GM21576 (cell line): ENCODE results near the gene NFATC1.

Source experiments
- ATAC-seq: cut with Tn5 transposase; IDR thresholded peaks from one replicate; pipeline ENCODE4 v1.9.1; 2021; ENCODE audit warnings: mild to moderate bottlenecking, moderate library complexity; ENCODE audit not compliant: unreplicated experiment

NFATC1 gene

DNA sequence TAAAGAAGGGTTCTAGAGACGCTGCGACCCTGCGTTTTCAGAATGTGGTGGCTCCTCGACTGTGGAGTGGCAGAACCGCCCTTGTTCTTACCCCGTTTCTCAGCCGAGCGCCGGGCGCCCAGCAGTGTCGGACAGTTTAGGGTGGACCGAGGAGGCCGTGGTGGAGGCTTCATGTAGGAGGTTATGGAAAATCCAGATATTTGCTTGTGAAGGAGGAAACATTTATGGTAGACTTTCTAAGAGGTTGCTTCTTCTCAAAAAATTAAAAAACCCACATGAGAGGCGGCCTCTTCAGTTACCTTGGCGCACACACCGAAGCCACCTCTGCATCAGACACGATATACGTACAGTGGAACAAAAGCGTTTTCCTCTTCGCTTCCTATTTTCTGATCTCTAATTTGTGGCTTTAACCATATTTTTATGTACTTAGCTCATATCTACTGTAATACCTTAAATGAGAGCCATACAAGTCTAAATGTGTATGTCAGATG is 120.8 kb downstream of the NFATC1 start:
- no peak for ATAC-seq

DNA sequence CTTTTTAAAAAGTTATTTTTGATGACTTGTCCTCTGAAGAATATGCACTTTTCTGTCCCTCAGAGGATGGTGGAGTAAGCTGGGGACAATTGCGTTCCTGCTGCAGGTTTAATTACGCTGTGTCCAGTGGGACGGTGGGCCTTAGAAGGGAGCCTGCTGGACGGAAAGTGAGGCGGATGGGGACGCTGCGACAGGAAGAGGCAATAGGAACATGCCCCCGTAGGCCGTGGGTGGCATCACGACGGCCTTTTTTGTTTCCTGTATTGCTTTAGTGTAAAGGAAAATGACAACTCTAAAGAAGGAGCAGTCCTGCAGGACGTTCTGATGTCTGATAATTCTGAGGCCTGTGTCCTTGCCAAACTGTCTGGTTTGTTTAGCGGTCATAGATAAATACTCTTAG is 121.6 kb downstream of the NFATC1 start:
- no peak for ATAC-seq

DNA sequence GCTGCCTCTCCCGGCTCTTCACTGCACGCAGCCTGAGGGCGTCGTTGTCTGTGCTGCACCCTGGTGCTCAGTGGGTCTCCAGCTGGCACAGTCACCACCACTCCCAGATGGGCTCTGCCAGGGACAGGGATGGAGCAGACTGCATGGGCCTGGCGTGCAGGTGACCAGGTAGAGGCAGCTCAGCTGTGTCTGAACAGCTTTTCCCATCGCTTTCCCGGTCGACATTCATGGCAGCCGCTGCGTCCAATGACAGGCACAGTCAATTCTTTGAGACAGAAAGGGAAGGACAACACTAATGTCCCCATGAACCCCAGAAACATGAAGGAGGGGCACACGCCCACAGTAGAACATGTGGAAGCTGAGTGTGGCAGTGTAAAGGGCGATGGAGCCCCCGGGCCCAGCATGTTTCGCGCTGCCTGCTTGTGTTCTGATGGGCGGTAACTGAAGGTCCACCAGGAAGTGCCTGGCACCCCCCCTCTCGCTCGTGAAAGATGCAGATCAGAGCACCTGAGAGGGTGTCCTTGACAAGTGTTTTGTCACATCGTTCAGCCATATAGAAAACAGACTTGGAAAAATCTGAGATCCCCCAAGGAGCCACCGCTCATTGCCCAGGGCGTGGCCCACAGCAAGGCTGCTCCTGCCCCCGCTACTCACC is 122.4 kb downstream of the NFATC1 start:
- no peak for ATAC-seq

DNA sequence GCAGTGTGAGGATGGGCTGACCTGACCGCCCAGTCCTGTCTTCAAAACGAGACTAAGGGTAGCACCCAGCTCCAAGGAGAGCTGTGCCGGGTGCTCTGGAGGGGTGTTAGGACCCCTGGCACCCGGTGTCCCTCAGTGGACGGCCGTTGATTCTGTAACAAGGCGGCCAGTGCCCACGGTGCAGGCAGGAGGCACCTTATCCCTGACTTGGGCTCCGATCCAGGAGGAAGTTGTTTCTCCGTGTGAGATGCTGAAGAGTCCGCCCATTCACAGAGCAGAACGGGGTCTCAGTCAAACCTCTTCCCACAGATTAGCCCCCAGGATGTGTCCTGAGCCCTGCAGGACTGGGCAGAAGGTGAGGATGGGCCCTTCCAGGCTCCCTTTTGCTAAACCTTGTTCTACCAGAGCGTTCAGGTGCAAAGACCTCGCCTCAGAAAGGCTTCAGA is 123.0 kb downstream of the NFATC1 start:
- ATAC-seq = no peak

DNA sequence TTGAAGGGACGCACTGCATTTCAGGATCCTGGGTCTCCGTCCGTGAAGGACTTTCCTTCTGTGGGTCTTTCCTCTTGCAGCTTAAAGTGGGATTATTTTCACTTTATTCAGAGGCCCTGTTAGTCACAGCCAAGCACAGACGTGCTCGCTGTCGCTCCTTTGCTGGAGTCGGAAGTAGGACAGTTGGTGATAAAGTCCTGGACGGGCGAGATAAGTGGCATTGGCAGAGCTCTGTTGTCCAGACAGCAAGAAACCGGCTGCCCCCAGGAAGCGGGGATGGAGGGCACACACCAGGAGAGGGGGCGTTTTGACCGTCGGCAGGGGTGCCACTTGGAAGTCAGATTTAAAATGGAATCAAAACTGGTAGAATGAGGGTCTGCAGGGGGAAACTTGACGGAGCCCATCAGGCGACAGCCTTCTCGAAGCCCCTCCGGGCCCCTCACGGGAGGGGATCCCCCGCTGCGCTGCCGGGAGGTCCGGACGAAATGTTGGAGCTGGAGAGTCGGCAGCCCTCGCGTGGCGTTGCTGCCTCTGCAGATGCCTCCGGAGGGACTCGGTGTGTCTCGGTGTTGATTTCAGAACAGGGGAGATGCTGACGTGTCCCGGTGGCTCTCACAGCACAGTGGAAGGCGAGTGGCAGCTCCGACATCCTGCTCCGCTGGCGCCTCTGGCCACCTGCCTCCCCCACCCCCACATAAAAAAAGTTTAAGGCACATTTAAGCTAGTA is 124.2 kb downstream of the NFATC1 start:
- ATAC-seq = no peak

DNA sequence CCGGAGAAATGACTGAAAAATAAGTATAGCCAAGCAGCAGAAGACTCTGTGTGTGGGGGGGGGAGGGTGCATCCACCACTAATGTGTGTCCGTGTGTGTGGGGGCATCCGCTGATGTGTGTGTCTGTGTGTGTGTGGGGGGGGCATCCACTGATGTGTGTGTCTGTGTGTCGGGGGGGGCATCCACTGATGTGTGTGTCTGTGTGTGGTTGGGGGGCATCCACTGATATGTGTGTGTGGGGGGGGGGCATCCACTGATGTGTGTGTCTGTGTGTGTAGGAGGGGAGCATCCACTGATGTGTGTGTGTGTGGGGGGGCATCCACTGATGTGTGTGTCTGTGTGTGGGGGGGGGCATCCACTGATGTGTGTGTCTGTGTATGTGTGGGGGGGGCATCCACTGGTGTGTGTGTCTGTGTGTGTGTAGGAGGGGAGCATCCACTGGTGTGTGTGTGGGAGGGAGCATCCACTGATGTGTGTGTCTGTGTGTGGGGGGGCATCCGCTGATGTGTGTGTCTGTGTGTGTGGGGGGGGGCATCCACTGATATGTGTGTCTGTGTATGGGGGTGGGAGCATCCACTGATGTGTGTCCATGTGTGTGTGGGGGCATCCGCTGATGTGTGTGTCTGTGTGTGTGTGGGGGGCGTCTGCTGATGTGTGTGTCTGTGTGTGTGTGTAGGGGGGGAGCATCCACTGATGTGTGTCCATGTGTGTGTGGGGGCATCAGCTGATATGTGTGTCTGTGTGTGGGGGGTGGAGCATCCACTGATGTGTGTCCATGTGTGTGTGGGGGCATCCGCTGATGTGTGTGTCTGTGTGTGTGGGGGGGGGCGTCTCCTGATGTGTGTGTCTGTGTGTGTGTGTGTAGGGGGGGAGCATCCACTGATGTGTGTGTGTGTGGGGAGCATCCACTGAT is 125.0 kb downstream of the NFATC1 start:
- no peak for ATAC-seq

DNA sequence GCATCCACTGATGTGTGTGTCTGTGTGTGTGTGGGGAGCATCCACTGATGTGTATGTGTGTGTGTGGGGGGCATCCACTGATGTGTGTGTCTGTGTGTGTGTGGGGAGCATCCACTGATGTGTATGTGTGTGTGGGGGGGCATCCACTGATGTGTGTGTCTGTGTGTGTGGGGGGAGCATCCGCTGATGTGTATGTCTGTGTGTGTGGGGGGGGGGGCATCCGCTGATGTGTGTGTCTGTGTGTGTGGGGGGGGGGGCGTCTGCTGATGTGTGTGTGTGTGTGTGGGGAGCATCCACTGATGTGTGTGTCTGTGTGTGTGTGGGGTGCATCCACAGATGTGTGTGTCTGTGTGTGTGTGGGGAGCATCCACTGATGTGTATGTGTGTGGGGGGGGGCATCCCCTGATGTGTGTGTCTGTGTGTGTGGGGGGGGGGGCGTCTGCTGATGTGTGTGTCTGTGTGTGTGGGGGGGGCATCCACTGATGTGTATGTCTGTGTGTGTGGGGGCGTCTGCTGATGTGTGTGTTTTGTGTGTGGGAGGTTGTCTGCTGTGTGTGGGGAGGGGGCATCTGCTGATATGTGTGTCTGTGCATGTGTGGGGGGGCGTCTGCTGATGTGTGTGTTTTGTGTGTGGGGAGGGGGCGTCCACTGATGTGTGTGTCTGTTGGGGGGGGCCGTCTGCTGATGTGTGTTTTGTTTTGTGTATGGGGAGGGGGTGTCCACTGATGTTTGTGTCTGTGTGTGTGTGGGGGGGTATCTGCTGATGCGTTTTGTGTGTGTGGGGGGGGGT is 125.9 kb downstream of the NFATC1 start:
- ATAC-seq = no peak

DNA sequence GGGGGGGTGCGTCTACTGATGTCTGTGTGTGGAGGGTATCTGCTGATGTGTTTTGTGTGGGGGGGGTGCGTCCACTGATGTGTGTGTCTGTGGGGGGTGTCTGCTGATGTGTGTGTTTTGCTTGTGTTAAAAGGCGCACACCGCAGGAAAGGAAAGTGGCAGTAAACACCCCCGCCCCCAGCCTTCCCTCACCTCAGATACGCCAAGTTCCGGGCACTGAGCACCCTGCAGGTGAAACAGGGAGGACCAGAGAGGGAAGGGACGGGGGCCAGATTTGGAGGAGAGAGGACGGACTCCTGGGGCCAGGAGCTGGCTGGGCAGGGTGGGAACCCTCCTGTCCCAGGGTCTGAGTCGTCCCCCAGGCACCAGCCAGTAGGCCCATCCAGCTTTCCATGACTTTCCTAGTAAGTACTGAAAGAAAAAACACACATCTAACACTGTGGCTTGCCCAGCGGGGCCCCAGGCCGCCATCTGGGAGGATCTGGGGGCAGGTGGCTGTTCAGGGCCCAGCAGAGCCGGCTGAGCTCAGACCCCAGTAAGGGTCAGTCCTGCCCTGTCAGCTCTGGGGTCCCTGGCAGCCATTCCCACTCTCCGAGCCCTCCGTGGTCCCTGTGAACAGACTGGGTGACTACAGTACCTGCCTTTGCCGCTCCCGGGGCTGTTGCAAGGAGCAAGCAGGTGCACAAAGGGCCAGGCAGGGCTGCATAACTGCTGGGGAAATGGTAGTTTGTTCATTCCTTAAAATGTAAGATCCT is 126.9 kb downstream of the NFATC1 start:
- peak; percentile 13 for ATAC-seq

DNA sequence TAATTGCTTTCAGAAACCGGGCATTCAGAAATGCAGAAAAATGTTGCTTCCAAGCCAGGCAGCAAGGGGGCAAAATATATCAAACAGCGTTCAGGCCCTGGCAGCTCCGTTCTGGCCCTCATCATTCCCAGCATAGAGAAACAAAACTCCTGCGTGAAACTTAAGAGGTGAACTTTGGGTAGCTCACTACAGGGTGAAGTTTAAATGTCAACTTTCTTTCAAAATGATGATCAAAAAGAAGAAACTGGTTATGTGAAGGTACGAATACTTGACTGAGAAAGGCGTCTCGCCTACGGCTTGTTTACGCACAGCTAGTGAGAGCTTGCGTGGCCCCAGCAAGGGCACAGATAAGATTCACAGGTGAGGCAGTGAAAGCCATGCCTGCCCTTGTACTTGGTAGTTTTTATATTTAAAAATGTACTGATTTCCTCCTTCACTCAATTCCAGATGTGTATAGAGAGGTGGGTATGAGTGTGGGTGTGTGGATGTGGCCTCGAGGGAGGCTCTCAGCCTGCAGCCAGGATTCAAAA is 127.5 kb downstream of the NFATC1 start:
- peak; percentile 40 for ATAC-seq

DNA sequence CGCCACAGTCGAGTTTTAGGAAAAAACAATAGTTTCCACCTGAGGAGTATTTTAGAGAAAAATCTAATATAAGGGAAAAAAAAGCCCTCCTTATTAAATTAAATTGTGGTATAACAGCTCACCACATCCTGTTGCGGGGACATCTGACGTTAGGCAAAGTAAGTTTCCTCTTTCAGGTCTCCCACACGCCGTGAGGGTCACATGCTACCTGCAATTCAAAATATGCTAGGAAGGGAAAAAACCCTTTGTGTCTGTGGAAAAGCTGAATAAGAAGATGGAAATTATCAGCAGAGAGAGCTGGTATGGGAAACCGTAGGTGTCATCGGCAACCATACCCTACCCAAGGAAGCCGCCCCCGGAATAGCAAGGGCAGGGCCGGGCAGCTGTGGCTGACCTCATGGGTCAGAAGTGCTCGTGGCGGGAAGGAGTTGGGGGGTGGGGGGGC is 128.0 kb downstream of the NFATC1 start:
- ATAC-seq = peak; percentile 68

DNA sequence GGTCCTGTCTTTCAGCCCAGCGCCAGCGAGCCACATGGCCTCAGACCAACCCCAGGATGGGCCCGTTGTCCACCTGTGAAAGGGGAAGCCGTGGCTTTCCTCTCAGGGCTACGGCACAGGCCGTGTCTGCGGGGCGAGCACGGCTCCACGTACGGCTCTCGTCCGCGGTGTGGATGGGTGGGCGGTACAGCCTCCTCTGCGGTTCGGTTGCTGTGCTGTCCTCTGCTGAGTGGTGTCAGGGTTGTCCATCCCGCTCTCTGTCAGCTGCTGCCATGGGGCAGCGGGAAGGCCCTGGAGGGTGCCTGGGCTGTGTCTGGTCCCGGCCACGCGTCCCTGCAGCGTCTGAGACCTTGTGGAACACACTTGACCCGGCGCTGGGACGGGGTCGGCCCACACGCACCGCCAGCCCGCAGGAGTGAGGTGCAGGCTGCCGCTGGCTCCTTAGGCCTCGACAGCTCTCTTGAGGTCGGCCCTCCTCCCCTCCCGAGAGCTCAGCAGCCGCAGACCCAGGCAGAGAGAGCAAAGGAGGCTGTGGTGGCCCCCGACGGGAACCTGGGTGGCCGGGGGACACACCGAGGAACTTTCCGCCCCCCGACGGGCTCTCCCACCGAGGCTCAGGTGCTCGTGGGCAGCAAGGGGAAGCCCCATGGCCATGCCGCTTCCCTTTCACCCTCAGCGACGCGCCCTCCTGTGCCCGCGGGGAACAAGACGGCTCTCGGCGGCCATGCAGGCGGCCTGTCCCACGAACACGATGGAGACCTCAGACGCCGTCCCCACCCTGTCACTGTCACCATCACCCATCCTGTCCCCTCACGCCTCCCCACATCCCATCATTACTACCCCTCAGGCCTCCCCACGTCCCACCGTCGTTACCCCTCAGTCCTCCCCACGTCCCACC is 128.7 kb downstream of the NFATC1 start:
- ATAC-seq = peak; percentile 15

DNA sequence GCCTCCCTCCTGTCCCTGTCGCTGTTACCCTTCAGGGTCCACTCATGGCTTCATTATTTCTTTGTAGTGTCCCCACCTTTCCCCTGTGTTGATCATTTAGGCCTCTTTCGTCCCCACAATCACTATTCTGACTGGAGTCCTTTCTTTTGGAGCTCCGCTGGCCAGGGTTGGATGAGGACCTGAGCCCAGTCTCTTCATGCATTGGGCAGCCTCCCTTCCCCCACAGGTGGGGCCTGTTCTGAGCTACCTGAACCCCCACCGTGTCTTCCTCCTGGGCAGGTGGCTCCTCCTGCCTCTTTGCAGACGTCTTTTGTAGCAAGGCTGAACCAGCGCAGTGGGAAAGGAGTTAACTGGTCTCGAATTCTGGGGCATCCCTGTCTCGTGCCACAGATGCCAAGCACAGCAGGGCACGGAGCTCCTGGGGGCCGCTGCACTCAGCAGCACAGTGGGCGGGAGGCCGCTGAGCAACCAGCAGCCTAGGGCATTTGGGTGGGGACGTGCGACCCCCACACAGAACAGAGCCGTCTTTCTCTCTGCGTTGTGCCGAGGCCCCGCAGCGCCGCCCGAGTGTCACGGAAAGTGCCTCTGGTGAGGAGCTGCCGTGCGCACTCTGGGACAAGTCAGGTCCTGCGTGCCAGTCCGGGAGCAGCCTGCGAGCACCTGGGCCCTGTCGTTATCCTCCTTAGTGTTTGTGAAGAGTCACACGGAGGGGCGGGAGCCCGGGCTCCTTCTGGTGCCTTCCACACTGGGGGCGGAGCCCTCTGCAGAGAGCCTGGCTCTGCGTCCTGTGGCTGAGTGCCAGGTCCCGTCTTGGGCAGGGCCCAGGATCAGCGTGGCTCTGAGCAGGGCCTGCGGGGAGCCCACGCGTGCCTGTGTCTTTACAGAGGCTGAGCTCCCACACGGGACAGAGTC is 130.1 kb downstream of the NFATC1 start:
- ATAC-seq = no peak

DNA sequence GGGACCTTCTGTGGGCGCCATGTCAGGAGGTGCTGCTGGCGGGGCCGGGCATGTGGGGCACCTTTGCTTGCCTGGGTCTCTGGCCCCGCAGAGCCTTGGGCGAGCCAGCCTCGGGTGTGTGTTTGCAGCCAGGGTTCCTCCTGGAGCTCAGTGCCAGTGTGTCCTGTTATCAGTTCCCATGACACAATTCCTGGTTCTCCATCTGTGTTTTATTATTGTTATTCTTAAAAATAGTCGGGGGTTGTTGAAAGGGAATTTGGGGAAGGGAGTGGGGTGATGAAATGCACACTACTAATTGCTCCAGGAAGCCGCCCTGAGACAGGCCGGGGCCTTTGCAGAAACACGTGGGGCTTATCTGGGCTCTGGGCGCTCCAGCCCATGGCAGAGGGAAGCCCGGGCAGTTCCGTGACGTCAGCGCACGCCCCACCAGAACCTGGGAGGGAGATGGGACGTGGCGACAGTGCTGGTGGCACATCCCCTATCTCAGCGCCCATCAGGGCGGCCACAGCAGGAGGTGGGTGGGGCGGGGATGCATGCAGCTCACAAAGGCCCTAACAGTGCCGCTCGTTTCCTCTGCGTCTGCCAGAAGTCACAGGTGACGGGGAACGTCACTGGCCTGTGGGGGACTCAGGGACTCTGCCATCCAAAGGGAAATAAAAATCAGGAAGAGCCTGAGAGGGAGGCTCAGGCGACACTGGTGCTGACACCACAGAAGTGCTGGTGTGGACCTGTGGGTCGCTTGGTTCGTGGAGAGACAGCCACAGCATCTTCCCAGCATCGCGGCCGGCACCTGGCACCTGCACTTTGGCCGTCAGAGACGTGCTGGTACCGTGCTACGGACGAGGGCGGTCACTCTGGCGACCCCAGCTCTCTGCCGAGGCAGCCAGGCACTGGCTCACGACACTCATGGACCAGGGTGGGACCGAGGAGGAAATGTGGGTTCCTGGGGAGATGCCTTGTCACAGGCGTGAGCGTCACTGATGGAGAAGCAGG is 131.0 kb downstream of the NFATC1 start:
- ATAC-seq = no peak

DNA sequence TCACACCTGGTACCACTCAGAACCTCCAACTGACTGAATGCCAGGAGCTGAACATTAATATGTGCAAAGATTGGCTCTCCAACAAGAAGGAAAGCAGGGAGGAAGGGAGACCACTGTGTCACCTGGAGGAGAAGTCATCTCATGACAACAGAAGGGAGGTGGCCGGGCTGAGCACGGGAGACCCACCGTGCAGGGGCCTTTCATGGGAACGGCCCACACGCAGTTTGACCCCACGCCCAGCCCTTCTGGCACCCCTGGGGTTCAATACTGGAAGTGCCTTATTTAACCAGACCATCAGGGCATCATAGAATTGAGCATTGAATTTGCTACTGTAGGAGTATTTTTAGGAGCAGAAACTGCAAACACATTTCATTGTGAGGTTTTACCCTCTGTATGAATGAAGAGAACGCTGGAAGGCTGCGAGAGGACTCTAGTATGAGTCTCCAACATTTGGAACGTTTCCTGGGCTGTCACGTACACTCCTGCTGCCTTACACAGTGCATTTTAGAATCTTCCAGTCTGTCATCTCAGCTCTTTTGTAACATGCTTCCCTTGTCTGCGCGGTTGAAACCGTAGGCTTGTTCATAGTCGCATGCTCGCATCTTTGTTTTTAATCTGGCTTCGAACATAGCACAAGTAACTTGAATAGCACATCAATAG is 132.1 kb downstream of the NFATC1 start:
- ATAC-seq = no peak

DNA sequence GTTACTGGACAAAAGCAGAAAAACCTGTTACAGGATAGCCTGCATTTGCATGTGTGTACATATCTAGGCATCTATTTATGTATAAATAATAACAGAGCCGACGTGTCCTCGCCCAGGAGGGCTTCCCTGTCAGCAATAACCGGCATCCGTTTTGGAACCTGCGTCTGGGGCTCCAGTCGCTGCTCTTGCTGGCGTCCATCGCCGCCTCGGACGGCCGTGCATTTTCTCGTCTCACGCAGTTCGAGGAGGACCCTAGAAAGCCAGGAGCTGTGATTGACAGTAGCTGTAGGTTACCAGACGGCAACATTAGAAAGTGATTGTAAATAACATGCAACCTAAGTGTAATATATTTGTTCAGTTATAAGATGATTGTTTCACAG is 132.6 kb downstream of the NFATC1 start:
- no peak for ATAC-seq

DNA sequence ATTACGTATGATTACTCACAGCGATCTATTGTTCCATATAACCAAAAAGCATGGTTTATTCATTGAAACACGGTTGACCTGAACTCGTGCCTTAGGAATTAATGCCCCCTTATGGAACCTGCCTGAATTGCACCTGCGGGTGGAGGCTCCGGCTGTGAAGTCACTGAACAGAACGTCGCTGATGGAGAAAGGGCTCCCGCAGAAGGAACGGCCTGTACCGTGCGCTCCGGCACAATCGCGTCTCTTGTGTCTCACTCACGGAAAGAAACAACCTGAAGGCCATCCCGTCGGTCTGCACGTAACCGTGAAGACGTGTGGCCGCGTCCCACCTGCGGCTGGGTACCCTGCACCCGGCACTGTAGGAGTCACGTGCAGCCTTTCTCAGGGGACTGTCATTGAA is 133.1 kb downstream of the NFATC1 start:
- ATAC-seq = no peak
